Mucosa of descending colon (tissue), 3 donors: ENCODE data around the gene PTPRN2. TPM values are rescaled to one million over a fixed set of nuclear protein-coding genes. Genes with fewer than 3 reads are reported as not detected.

Source experiments
- ATAC-seq: fragments of 200-7000 bp; cut with Tn5 transposase; one replicate; pipeline ENCODE4 v1.9.1; 2020; ENCODE audit warnings: mild to moderate bottlenecking, moderate library complexity
- DNase-seq, 3 donors: peaks; one replicate each; pipeline ENCODE4 v3.0.0-alpha.2; 2020
- H3K36me3 ChIP-seq: fragments of 200-600 bp; one replicate; pipeline ENCODE4 v1.8.0; 2021; ENCODE audit warnings: low read depth, mild to moderate bottlenecking
- H3K4me1 ChIP-seq: fragments of 200-600 bp; one replicate; pipeline ENCODE4 v1.8.0; 2021; ENCODE audit warnings: low read depth, mild to moderate bottlenecking
- H3K4me3 ChIP-seq: fragments of 200-600 bp; one replicate; pipeline ENCODE4 v1.8.0; 2021; ENCODE audit warnings: mild to moderate bottlenecking
- H3K9me3 ChIP-seq: fragments of 200-600 bp; one replicate; pipeline ENCODE4 v1.8.0; 2021; ENCODE audit warnings: mild to moderate bottlenecking
- CTCF ChIP-seq: fragments of 200-600 bp; IDR thresholded peaks from one replicate; pipeline ENCODE4 v1.8.0; 2022; ENCODE audit warnings: antibody characterized with exemption, mild to moderate bottlenecking
- intact Hi-C, 2 donors: fragments of 100-400 bp; cut with DNase I in 1 of 2; cut with micrococcal nuclease in 1 of 2; formaldehyde crosslinking; loops; one replicate each; pipeline versions ENCODE4 v1.11.0 to v1.11.1; 2022; cut with DNase I, micrococcal nuclease
- total RNA-seq, 3 donors: library from RNA; stranded (reverse); fragmentation: NEBNext Ultra II Directional in 2 of 3; extraction: Animal tissue kit (Norgen Biotek cat#: 25700) in 2 of 3; gene quantifications; one replicate each; pipeline versions ENCODE4 v1.2.1 to v1.2.4, GENCODE V29; 2021 to 2023
- donor health status: DM: no; HTN: no; CAD: no; lungs with moderate emphysema.
- donor health status: DM: no; HTN: no; CAD: no.
- donor health status: DM: no; HTN: yes; CAD: no.

Gene PTPRN2
- total RNA-seq, 3 donors from 2014 or later, result 12.5 to 28.0 (median 26.2) TPM

- Histone ChIP-seq H3K36me3 (no peaks in the 10 kb centered on the region), H3K9me3 (no peaks in the 10 kb centered on the region), H3K4me3 (no peak overlapping the region), H3K4me1 (no peaks in the 10 kb centered on the region)
- no peak for ATAC-seq
- intact Hi-C loops, result no loop called here
- no peak for DNase-seq
- no peak for TF ChIP-seq CTCF
Measured at GRCh38 chr7:157992511-157993160, 595.0 kb downstream of the PTPRN2 start.

- TF ChIP-seq CTCF, result no peak
- Histone ChIP-seq H3K4me3 (no peak overlapping the region), H3K4me1 (no peaks in the 10 kb centered on the region), H3K36me3 (no peaks in the 10 kb centered on the region), H3K9me3 (no peaks in the 10 kb centered on the region)
- intact Hi-C loops, result no loop called here
- no peak for DNase-seq
- ATAC-seq, result no peak
Measured at GRCh38 chr7:157991761-157992160, 595.9 kb downstream of the PTPRN2 start.

- Histone ChIP-seq H3K9me3 (no peaks in the 10 kb centered on the region), H3K4me1 (no peaks in the 10 kb centered on the region), H3K4me3 (no peak overlapping the region), H3K36me3 (no peaks in the 10 kb centered on the region)
- DNase-seq, result peak in 1 of 3 donors; percentile 24
- intact Hi-C loops, result no loop called here
- no peak for TF ChIP-seq CTCF
- peak; percentile 57 for ATAC-seq
Measured at GRCh38 chr7:157991351-157991750, 596.3 kb downstream of the PTPRN2 start.

GRCh38 chr7:157990881-157991250, 596.8 kb downstream of the PTPRN2 start:
- H3K4me3 ChIP-seq, result no peak overlapping the region
- H3K4me1 ChIP-seq, result no peaks in the 10 kb centered on the region
- ATAC-seq, result no peak
- H3K9me3 ChIP-seq, result no peaks in the 10 kb centered on the region
- H3K36me3 ChIP-seq, result no peaks in the 10 kb centered on the region
- no peak for TF ChIP-seq CTCF
- intact Hi-C loops, result no loop called here
- no peak for DNase-seq

- no peak for TF ChIP-seq CTCF
- Histone ChIP-seq H3K4me1 (no peaks in the 10 kb centered on the region), H3K9me3 (no peaks in the 10 kb centered on the region), H3K4me3 (no peak overlapping the region), H3K36me3 (no peaks in the 10 kb centered on the region)
- DNase-seq (no peak), ATAC-seq (no peak)
- intact Hi-C loops, result no loop called here
Measured at GRCh38 chr7:157990226-157990880, 597.3 kb downstream of the PTPRN2 start.
